Peyer's patch (tissue), 4 donors: Measurements from ENCODE around the gene KLRD1.

Experiments
- CTCF ChIP-seq, 6 experiments: fragments of 450-650 bp in 4 of 6; fragments of 200-600 bp in 2 of 6; sonication (generic) in 1 of 6; IDR thresholded peaks; one replicate each; pipeline ENCODE4 v1.5.1; 2017 to 2019; ENCODE audit warnings: antibody characterized with exemption in 6 of 6, mild to moderate bottlenecking in 3 of 6, moderate library complexity in 1 of 6
- POLR2A ChIP-seq, 2 donors: fragments of 450-650 bp; IDR thresholded peaks; one replicate each; pipeline ENCODE4 v1.5.1; 2017; ENCODE audit warnings: antibody characterized with exemption in 2 of 2, mild to moderate bottlenecking in 2 of 2, moderate library complexity in 2 of 2

DNA sequence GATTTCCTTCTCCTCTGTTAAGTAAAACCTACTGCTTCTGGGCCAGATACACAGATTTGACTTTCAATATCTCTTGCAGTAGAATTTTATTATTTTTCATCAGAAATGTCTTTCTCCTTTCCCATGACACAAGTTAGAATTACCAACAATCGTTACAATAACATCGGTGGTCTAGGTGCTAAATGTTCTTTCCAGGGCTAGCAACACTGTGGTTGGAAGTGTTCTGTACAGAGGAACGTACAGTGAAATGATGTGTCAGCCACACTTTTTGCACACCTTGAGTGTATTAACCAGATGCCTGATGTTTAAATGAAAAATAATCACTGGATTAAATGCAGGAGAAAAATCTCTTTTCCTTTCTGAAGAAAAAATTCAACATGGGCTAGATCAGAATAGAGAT, 27.7 kb upstream of the KLRD1 start:
- no peak for TF ChIP-seq POLR2A (IDR thresholded peaks at IDR 0.05)
- no peak for TF ChIP-seq CTCF (IDR thresholded peaks at IDR 0.05)
